Gastroesophageal sphincter (tissue), 3 donors: Measurements from ENCODE around the gene MDGA2.

Experiments
- CTCF ChIP-seq, 4 experiments: fragments of 200-600 bp in 2 of 4; fragments of 450-650 bp in 2 of 4; sonication (generic) in 1 of 4; IDR thresholded peaks; one replicate each; pipeline ENCODE4 v1.5.1; 2017 to 2019; ENCODE audit warnings: antibody characterized with exemption in 4 of 4, mild to moderate bottlenecking in 2 of 4, moderate library complexity in 2 of 4
- POLR2A ChIP-seq, 2 donors: fragments of 450-650 bp; IDR thresholded peaks; one replicate each; pipeline ENCODE4 v1.6.1; 2017; ENCODE audit warnings: antibody characterized with exemption in 2 of 2, mild to moderate bottlenecking in 2 of 2, moderate library complexity in 1 of 2
- POLR2AphosphoS5 ChIP-seq: sonication (generic); formaldehyde crosslinking; IDR thresholded peaks from one replicate; pipeline ENCODE4 v1.6.1; 2017; ENCODE audit warnings: antibody characterized with exemption

DNA sequence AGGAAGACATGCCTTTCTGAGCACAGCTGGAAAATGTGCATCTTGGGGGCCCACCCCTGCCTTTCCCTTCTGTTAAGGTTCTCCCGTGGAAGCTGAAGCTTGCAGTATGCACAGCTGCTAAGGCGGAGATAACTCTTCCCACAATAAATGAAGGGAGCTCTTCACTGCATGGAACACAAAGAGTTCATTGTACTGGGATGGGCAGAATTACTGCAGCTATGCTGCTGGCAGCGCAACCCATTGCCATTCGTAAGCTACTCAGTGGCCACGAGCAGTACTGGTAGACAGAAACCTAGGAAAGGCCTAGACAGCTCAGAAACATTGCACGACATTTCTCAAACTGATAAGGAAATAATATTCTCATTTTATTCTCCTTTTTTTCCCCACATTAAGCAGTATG, 310.2 kb downstream of the MDGA2 start:
- TF ChIP-seq CTCF (IDR thresholded peaks at IDR 0.05) (no peak), POLR2A (IDR thresholded peaks at IDR 0.05) (no peak), POLR2AphosphoS5 (no peak)
